Anterior cingulate cortex (tissue), 58 donors: ENCODE data around the gene ALDH1A1.

Experiments used
- DNase-seq, 58 donors: peaks; one replicate each; lab custom pipeline; 2025; lab: John Stamatoyannopoulos, UW

Gene ALDH1A1

GRCh38 chr9:72921888-72922654 lies 30.8 kb downstream of the ALDH1A1 start:
- DNase-seq, result no peak

DNA sequence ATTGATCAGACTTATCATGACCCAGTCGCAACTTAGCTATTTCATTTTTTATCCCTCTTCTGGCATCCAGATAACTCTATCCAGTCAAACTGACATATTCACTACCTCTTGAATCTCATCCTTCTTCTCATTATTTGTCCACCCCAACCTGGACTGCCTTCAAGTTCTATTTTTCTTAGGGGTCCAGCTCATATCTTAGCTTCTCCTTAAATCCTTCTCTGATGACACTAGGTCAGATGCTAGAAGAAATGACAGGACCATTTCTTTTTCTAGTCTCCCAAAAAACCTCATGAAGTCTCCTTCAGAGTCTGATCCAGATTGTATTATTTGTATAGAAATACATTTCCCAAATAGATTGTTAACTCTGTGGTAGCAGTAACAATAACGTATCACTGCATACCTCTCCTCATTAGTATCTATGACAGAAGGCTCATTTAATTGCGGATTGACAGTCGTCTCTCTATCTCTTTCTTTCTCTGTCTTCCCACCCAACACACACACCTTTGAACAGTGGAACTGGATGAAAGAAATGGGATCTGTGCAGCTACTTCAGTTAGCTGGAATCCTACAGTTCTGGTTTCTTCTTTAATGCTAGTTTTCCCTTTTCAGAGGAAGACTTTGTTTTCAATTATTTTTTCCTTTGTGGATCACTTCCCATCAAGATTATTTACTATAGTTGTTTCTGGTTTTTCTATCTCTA lies 33.5 kb downstream of the ALDH1A1 start:
- no peak for DNase-seq

GRCh38 chr9:72917892-72918509 lies 34.9 kb downstream of the ALDH1A1 start:
- DNase-seq, result no peak

DNA sequence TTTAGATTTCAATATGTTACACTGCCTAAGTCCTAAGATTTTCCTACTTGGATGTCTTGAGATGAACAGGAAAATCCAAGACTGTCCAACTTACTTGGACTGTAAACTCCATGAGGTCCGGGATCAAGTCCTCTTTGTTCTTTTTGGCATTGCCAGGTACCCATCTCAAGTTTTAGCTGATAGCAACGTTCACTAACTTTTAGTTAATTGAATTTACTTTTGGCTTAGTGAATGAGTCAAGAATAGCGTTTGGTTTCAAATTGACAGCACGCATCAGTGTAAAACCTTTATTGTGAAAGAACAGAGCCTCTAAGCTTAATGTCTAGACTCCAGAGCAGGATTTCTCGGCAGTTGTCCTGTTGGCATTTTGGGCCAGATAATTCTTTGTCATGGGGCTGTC lies 37.2 kb downstream of the ALDH1A1 start:
- DNase-seq, result no peak

DNA sequence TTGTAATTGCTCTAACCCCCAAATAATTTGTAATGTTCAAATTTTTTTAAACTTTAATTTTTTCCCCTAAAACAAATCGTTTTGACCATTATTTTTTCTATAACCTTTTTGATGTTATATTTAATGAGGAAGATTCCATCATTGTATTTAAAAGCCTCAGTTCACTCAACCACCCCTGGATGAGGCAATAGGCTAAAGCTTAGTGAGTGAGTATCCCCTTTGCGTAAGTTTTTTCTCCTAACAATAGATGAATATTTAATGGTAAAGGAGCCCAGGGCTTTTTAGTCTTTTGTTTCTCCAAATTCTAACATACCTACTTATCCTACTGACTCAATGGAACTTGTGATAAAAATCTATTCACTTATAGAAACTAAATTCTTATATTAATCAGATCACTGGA lies 38.1 kb downstream of the ALDH1A1 start:
- no peak for DNase-seq

- no peak for DNase-seq
Observed at GRCh38 chr9:72913382-72914009, 39.4 kb downstream of the ALDH1A1 start.

DNA sequence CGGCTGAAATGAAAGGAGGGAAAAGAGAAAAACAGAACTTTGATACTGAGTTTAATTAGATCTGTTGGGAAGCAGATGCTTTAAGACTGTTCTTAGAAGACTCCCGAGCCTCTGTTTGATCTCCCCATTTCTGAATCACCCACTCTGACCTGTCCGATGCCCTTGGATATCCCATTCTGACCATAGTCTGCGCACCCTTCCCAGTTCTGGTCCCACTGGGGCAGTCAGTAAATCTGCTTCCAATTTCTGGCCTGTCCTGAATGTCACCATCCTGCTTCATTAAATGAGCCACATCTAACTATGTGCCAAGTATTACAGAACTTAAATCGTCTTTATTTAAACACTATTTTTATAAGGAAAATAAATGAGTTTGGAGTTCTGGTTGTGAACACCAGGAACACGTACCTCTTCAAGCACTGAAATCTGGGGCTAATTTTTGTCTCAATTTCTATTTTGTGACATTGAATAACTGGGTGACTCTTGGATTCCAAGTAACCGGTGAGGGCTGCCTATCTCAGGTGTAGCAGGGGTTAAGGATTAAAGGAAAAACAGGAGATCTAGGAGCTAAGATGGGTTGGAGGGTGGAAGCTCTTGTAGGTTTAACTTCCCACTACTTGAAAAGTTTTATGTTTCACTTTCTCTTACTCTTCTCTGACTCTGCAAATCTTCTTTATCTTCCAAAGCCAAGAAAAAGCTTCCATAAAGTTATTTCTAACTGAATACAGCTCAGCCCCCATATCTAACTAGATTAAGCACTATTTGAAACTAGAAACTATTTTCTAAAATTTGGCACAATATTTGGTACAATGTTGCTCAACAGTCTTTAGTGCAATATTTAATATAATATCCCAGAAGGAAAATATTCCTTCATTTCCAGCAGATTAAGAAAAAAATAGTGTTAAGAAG lies 40.1 kb downstream of the ALDH1A1 start:
- DNase-seq, result no peak

DNA sequence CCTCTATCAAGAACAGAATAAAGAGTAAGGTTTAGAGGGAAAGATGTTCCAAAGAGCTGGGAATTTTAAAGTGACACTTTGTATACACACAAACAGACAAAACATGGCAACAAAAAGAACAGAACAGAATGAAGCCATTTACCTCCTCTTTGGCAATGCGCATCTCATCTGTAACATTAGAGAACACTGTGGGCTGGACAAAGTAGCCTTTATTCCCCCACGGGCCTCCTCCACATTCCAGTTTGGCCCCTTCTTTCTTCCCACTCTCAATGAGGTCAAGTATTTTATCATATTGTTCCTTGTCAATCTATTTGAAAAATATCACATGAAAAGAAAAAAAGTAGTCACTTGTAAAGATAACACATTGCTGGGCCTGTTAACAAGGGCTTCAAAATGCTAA lies 41.0 kb downstream of the ALDH1A1 start:
- no peak for DNase-seq

DNA sequence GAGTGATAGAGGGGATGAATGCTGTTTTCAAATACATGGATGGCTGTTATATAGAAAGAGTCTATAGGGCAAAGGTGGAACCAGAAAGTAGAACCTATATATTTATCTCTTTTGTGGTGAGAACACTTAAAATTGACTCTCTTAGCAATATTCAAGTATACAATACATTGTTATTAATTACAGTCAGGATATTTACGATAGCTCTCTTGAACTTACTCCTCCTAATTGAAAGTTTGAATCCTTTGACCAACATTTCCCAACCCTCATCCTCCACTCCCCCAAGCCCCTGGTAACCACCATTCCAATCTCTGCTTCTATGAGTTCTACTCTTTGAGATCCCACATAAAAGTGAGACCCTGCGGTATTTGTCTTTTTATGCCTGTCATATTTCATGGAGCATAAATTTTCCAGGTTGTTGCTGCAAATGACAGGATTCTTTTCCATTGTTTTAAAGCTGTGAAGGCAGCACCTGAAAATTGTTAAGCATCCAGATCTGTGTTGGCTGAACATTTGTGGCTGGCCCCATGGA lies 41.5 kb downstream of the ALDH1A1 start:
- no peak for DNase-seq

- DNase-seq, result no peak
Observed at GRCh38 chr9:72909428-72909827, 43.4 kb downstream of the ALDH1A1 start.

DNA sequence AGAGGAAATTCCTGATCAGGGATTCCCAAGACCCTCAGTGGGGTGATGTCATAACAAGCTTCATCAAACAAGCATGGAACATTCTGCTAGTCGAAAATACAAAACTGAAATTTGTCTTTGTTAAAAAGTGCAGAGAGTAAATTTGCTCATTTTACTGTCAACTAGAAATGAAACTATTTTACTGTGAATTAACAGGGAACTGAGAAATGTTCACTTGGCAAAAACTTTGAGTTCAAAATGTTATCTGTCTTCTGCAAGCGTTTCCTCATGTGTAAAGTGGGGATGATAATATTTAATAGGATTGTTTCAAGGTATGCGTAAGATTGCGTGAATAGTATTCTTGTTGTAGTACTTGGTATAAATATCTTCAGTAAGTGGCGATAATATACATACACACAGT lies 45.4 kb downstream of the ALDH1A1 start:
- DNase-seq, result no peak

- no peak for DNase-seq
Observed at GRCh38 chr9:72906810-72907209, 46.0 kb downstream of the ALDH1A1 start.

GRCh38 chr9:72905514-72906480 lies 47.1 kb downstream of the ALDH1A1 start:
- DNase-seq, result no peak

GRCh38 chr9:72904267-72905093 lies 48.4 kb downstream of the ALDH1A1 start:
- no peak for DNase-seq

DNA sequence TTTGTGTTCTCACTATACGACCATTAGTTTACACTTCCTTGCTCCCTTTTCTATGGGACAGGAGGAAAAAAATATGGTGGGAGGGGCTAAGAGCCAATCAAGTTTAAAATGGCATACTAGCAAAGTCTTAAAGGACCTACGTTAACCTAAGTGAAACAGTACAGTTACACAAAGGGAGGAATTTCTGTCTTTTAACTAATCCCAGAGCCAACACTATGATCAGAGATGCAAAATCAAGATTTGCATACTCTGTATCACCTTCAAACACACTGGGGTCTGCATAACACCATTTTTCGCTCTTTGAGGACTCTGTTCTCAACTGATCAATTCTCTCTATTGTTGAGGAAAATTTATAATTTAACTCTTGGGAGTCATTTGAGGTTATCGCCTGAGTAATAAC lies 49.8 kb downstream of the ALDH1A1 start:
- DNase-seq, result no peak

- no peak for DNase-seq
Observed at GRCh38 chr9:72902268-72902667, 50.6 kb downstream of the ALDH1A1 start.

DNA sequence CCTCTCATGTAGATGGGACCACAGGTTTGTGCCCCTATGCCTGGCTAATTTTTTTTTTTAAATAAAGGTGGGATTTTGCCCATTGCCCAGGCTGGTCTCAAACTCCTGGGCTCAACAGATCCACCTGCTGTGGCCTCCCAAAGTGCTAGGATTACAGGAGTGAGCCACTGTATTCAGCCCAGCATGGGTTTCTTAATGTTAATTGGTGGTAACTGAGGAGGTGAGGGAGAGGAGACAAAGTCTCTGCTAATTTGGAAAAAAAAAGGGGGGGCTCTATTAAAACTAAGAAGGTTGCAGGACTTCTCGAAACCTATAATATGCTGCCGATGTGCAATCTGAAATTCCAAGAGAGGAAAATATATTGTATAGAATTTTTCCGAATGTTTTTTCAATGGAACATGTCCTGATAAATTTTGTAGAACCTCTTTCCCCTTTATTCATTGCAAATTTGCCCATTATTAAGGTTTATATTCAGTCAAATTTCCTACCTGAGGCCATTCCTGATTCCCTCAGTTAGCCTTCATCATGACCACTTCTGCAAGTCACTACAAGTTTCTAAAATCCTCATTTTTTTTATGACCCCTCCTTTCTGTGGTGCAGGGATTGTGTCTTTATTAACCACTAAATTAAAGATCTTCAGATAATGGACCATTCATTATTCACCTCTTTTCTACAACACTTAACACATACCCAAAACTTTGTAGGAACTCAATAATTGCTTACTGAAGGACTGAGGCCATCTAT lies 52.9 kb downstream of the ALDH1A1 start:
- no peak for DNase-seq
